Breast epithelium (tissue), 4 donors: Measurements from ENCODE around the gene GLCE. TPM values are rescaled to one million over a fixed set of nuclear protein-coding genes. Genes with fewer than 3 reads are reported as not detected.
"Not testable (repeated sequence)": the region's sequence is repeated elsewhere in the genome, so short reads cannot be mapped to it uniquely, and the experiment has no call there.

Experiments used
- DNase-seq, 2 donors: peaks; one replicate each; pipeline ENCODE4 v3.0.0-alpha.2; 2019; ENCODE audit warnings: low spot score in 2 of 2
- H3K27ac ChIP-seq, 2 donors: fragments of 200-600 bp; sonication (generic) in 1 of 2; one replicate each; pipeline ENCODE4 v1.5.1; 2016 to 2019; ENCODE audit warnings: mild to moderate bottlenecking in 1 of 2
- H3K27me3 ChIP-seq, 2 donors: fragments of 200-600 bp; sonication (generic) in 1 of 2; one replicate each; pipeline versions ENCODE4 v1.5.1 to v1.6.0; 2017 to 2019; ENCODE audit warnings: control low read depth in 1 of 2, mild to moderate bottlenecking in 1 of 2
- H3K36me3 ChIP-seq: fragments of 200-600 bp; one replicate; pipeline ENCODE4 v1.5.1; 2019
- H3K4me1 ChIP-seq, 2 donors: fragments of 200-600 bp; sonication (generic); one replicate each; pipeline ENCODE4 v1.5.1; 2016 to 2019; ENCODE audit warnings: control low read depth in 1 of 2
- H3K4me3 ChIP-seq, 3 donors: fragments of 200-600 bp; sonication (generic); 1 replicate in 2 of 3; 2 replicates in 1 of 3; pipeline ENCODE4 v1.5.1; 2016 to 2019; ENCODE audit warnings: mild to moderate bottlenecking in 3 of 3, moderate library complexity in 2 of 3
- H3K9me3 ChIP-seq, 2 donors: fragments of 200-600 bp; sonication (generic) in 1 of 2; one replicate each; pipeline ENCODE4 v1.5.1; 2016 to 2019; ENCODE audit warnings: control low read depth in 1 of 2
- POLR2A ChIP-seq: fragments of 450-650 bp; IDR thresholded peaks from one replicate; pipeline ENCODE4 v1.6.1; 2016; ENCODE audit warnings: antibody characterized with exemption, mild to moderate bottlenecking, moderate library complexity
- POLR2AphosphoS5 ChIP-seq, 3 donors: sonication (generic); formaldehyde crosslinking; IDR thresholded peaks; one replicate each; pipeline ENCODE4 v1.6.1; 2017; ENCODE audit warnings: antibody characterized with exemption in 3 of 3
- intact Hi-C: fragments of 100-400 bp; cut with DNase I; formaldehyde crosslinking; loops from one replicate; pipeline ENCODE4 v1.15.1; 2023; ENCODE audit warnings: low total_unique reads
- total RNA-seq, 3 donors: library from RNA; depleted of rRNA; stranded (reverse); fragments of >200 nt; gene quantifications; one replicate each; pipeline ENCODE4 v1.1.0, GENCODE V29; 2016
- TF ChIP-seq, protein P1 (sequence below), 3 donors: fragments of 450-650 bp; IDR thresholded peaks; one replicate each; pipeline ENCODE4 v1.5.1; 2016 to 2017; ENCODE audit warnings: antibody characterized with exemption in 3 of 3, mild to moderate bottlenecking in 3 of 3, moderate library complexity in 3 of 3

Gene GLCE
- total RNA-seq, 3 donors from 2014 or later = 15.0 to 52.2 (median 28.8) TPM

DNA sequence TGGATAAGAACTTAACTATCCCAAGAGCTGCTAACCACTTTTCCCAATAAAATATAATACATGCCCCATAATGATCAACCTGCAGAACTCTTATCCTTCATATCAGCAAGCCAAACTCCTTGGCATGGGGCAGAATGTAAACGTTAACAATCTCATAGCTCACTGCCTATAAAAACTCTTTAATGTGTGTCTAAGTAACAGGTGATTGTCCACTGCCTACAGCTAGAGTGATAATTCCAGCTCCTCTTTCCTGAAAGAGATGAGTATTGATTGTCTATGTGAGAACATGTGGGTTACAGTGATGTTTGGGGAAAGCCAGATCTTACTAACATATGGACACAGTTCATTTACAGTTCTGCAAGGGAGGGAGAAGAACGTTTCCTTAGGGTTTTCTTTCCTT is 11.3 kb upstream of the GLCE start:
- Histone ChIP-seq H3K9me3 (no peaks in the 10 kb centered on the region), H3K4me1 (no peaks in the 10 kb centered on the region), H3K4me3 (no peak overlapping the region), H3K27me3 (no peaks in the 10 kb centered on the region), H3K36me3 (no peaks in the 10 kb centered on the region), H3K27ac (no peak overlapping the region)
- intact Hi-C loops = no loop called here
- DNase-seq = no peak
- TF ChIP-seq POLR2A = no peak
- no peak for TF ChIP-seq POLR2AphosphoS5 (IDR thresholded peaks at IDR 0.05)
- TF ChIP-seq, protein P1, sequence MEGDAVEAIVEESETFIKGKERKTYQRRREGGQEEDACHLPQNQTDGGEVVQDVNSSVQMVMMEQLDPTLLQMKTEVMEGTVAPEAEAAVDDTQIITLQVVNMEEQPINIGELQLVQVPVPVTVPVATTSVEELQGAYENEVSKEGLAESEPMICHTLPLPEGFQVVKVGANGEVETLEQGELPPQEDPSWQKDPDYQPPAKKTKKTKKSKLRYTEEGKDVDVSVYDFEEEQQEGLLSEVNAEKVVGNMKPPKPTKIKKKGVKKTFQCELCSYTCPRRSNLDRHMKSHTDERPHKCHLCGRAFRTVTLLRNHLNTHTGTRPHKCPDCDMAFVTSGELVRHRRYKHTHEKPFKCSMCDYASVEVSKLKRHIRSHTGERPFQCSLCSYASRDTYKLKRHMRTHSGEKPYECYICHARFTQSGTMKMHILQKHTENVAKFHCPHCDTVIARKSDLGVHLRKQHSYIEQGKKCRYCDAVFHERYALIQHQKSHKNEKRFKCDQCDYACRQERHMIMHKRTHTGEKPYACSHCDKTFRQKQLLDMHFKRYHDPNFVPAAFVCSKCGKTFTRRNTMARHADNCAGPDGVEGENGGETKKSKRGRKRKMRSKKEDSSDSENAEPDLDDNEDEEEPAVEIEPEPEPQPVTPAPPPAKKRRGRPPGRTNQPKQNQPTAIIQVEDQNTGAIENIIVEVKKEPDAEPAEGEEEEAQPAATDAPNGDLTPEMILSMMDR (IDR thresholded peaks at IDR 0.05) = no peak

DNA sequence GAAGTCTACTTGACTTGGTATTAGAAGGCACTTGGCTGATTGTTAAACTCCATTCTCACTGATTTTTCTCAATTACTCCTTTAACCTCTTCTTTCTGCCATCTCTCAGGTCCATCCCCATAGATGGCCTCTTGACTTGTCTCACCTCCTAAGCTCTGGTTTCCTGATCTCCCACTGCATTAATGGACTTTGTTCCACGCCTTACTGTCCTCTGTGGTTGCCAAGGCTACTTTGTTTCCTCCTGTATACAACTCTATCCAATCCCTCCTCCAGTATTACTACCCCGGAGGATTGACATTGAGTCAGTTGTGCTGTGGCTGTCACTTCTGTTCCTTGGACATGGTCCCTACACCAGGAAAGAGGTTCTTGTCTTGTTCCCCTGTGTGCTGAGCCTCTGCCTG is 10.6 kb upstream of the GLCE start:
- intact Hi-C loops = no loop called here
- no peaks in the 10 kb centered on the region for H3K9me3 ChIP-seq
- H3K4me3 ChIP-seq = no peak overlapping the region
- H3K36me3 ChIP-seq = no peaks in the 10 kb centered on the region
- DNase-seq = no peak
- no peaks in the 10 kb centered on the region for H3K27me3 ChIP-seq
- H3K4me1 ChIP-seq = no peaks in the 10 kb centered on the region
- no peak overlapping the region for H3K27ac ChIP-seq
- TF ChIP-seq POLR2A = no peak
- TF ChIP-seq POLR2AphosphoS5 (IDR thresholded peaks at IDR 0.05) = no peak
- TF ChIP-seq, protein P1 (IDR thresholded peaks at IDR 0.05) = no peak

DNA sequence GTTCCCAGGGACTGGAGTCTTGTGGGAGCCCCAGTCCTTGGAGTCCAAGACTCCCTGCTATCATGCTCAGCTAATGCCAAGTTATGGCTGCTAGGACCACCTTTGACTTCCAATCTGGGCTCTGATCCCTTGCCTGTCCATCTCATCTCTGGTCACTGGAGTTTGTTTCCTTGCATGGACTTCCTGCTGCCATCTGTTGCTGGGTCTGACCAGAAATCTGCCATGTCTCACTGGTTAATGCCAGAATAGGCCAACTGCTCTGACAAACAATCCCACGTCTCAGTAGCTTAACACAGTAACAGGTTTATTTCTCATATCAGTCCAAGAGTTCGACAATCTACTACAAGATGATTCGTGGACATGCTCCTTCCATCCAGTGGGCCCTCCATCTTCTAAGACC is 10.1 kb upstream of the GLCE start:
- H3K36me3 ChIP-seq = no peaks in the 10 kb centered on the region
- H3K4me1 ChIP-seq = no peaks in the 10 kb centered on the region
- TF ChIP-seq, protein P1 (IDR thresholded peaks at IDR 0.05) = no peak
- TF ChIP-seq POLR2A = no peak
- no peak for TF ChIP-seq POLR2AphosphoS5 (IDR thresholded peaks at IDR 0.05)
- no peaks in the 10 kb centered on the region for H3K27me3 ChIP-seq
- no peak for DNase-seq
- H3K4me3 ChIP-seq = no peak overlapping the region
- intact Hi-C loops = no loop called here
- H3K27ac ChIP-seq = no peak overlapping the region
- no peaks in the 10 kb centered on the region for H3K9me3 ChIP-seq

DNA sequence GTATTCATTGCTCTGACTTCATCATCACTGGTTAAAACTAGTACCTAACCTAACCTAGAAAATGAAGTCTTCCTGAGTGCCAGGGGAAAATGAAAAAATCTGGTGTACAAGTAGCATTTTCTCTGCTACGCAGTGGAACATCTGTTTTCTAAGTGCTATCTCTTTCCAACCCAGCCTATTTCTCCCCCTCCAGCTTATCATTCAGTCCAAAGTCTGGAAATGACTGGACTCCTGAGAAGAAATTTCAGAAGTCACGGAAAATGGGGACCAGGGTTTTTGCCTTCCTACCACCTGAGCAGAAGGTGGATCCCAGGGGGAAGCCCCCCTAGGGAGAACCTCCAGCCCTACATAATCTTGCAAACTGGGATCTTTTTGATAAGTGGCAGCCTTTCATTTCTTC is 9.6 kb upstream of the GLCE start:
- TF ChIP-seq POLR2A (no peak), POLR2AphosphoS5 (IDR thresholded peaks at IDR 0.05) (no peak)
- TF ChIP-seq, protein P1 (IDR thresholded peaks at IDR 0.05) = no peak
- Histone ChIP-seq H3K4me3 (no peak overlapping the region), H3K27me3 (no peaks in the 10 kb centered on the region), H3K9me3 (no peaks in the 10 kb centered on the region), H3K4me1 (no peaks in the 10 kb centered on the region), H3K27ac (no peak overlapping the region), H3K36me3 (no peaks in the 10 kb centered on the region)
- intact Hi-C loops = no loop called here
- no peak for DNase-seq

DNA sequence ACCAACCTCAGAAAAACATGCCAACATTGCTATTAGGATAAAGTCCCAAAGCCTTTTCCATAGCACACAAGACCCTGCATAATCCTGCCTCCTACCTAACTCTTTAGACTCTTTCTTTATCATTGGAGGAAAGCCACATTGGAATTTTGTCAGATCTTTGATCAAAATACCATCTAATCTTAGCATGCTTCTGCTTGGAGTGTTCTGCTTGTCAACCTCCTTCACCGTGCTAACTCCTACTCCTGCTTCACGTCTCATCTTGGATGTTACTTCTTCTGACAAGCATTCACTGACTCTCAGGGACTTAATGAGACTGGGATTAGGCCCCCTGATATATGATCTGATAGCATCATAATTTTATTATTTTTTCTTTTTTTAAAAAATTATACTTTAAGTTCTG is 7.4 kb upstream of the GLCE start:
- Histone ChIP-seq H3K27ac (no peak overlapping the region), H3K36me3 (no peaks in the 10 kb centered on the region), H3K9me3 (no peaks in the 10 kb centered on the region), H3K27me3 (no peaks in the 10 kb centered on the region), H3K4me1 (no peaks in the 10 kb centered on the region), H3K4me3 (no peak overlapping the region)
- no peak for DNase-seq
- intact Hi-C loops = no loop called here
- TF ChIP-seq, protein P1 (IDR thresholded peaks at IDR 0.05) = no peak
- no peak for TF ChIP-seq POLR2A
- no peak for TF ChIP-seq POLR2AphosphoS5 (IDR thresholded peaks at IDR 0.05)

DNA sequence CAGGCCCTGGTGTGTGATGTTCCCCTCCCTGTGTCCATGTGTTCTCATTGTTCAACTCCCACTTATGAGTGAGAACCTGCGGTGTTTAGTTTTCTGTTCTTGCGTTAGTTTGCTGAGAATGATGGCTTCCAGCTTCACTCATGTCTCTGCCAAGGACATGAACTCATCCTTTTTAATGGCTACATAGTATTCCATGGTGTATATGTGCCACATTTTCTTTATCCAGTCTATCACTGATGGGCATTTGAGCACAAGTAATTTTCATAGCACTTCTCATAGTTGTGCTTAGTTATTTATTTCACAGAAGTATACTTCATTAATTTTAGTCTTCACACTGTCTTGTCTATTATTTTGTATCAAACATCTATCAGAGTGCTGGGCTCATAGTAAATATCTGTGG is 6.8 kb upstream of the GLCE start:
- H3K4me1 ChIP-seq, H3K27me3 ChIP-seq, intact Hi-C loops, H3K4me3 ChIP-seq, DNase-seq, H3K27ac ChIP-seq, H3K9me3 ChIP-seq, H3K36me3 ChIP-seq: not testable (repeated sequence)
